ENCODE results near the gene RHOT2. TPM values are rescaled to one million over a fixed set of nuclear protein-coding genes. Genes with fewer than 3 reads are reported as not detected.

Gene RHOT2
- total and polyA plus RNA-seq, 9 of the 15 experiments (the other 6 are each of a cell fraction or from before 2014, with no cell fraction given) = 5.0 to 373 (median 112) TPM

- TF ChIP-seq RBM15 (IDR thresholded peaks at IDR 0.05; ENCODE audit: insufficient read depth, low read length) (no peak), ID3 (CRISPR knock-in tag; IDR thresholded peaks at IDR 0.05) (no peak), ID3 (tag; IDR thresholded peaks at IDR 0.05) (peak; percentile 58), CBFA2T3 (IDR thresholded peaks at IDR 0.05) (no peak), KAT2B (IDR thresholded peaks at IDR 0.05; ENCODE audit: low read depth, low read length) (no peak), U2AF1 (optimal IDR thresholded peaks at IDR 0.05; ENCODE audit: low read depth, low read length) (peak; percentile 72), ZNF830 (CRISPR knock-in tag; IDR thresholded peaks at IDR 0.05) (no peak), NUFIP1 (IDR thresholded peaks at IDR 0.05; ENCODE audit: partially characterized antibody) (no peak), FIP1L1 (IDR thresholded peaks at IDR 0.05; ENCODE audit: low read depth, low read length, poor library complexity, severe bottlenecking) (peak; percentile 42), YY1 (IDR thresholded peaks at IDR 0.05; ENCODE audit: borderline replicate concordance in 1 of 3, control insufficient read depth in 1 of 3, extremely low read depth in 1 of 3, insufficient read depth in 3 of 3, insufficient read length in 1 of 3, insufficient replicate concordance in 2 of 3, low read depth in 1 of 3, low read length in 2 of 3) (peak in 2 of 3 experiments; percentile 16 to 40), UBTF (IDR thresholded peaks at IDR 0.05; ENCODE audit: borderline replicate concordance in 1 of 2, low read depth in 2 of 2, low read length in 2 of 2) (peak; percentile 64 to 93), SMAD1 (IDR thresholded peaks at IDR 0.05; ENCODE audit: low read depth, low read length, partially characterized antibody) (no peak), CEBPZ (IDR thresholded peaks at IDR 0.05; ENCODE audit: borderline replicate concordance, low read depth, low read length) (no peak), SNIP1 (IDR thresholded peaks at IDR 0.05; ENCODE audit: low read depth) (no peak), PHTF2 (CRISPR knock-in tag; IDR thresholded peaks at IDR 0.05) (no peak), TCF7 (IDR thresholded peaks at IDR 0.05; ENCODE audit: borderline replicate concordance) (no peak), JUN (IDR thresholded peaks at IDR 0.05; ENCODE audit: borderline replicate concordance, low read depth, low read length) (no peak), JUN (CRISPR knock-in tag; IDR thresholded peaks at IDR 0.05; ENCODE audit: borderline replicate concordance) (no peak), DMBX1 (CRISPR knock-in tag; IDR thresholded peaks at IDR 0.05; ENCODE audit: borderline replicate concordance) (no peak), HES1 (IDR thresholded peaks at IDR 0.05; ENCODE audit: low read depth) (no peak)
Measured at GRCh38 chr16:720990-721764, 53.2 kb downstream of the RHOT2 start, which contains the start of gene ANTKMT (continued).

Data from K562 (cell line).